ENCODE measurements around the gene COL5A3. TPM values are rescaled to one million over a fixed set of nuclear protein-coding genes. Genes with fewer than 3 reads are reported as not detected.

The COL5A3 gene
- total and polyA plus RNA-seq, 12 donors: 0.61 to 26.2 (median 6.8) TPM

DNA sequence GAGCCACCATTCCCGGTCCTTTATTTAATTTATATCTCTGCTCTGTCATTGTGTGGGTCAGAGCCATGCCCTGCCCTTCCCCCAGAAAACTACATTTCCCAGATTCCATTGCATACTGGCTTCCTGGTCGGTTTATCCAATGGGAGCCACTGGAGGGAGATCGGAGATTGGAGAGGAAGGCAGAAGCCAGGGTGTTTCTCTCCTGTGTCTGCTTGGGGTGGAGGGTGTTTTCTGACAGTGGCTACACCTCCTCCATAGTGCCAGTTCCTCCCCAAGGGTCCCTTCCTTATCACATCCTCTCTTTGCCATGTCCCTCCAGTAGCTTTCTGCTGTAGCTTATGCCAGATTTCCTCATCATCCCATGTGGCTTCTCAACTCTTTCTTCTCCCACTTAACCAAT lies 93.0 kb downstream of the COL5A3 start:
- DNase-seq: peak in 6 of 7 donors; percentile 25 to 59 (median 46)
- Histone ChIP-seq H3K9me3 (replicated peaks in 1 of 3) (no peaks in the 10 kb centered on the region), H3K4me1 (replicated peaks in 1 of 2) (peaks cover 5 to 13% of the 10 kb centered on the region in 2 donors), H3K4me3 (no peak overlapping the region), H3K27ac (no peak overlapping the region), H3K27me3 (no peaks in the 10 kb centered on the region), H3K36me3 (replicated peaks in 1 of 2) (no peaks in the 10 kb centered on the region)
- TF ChIP-seq, protein P1, sequence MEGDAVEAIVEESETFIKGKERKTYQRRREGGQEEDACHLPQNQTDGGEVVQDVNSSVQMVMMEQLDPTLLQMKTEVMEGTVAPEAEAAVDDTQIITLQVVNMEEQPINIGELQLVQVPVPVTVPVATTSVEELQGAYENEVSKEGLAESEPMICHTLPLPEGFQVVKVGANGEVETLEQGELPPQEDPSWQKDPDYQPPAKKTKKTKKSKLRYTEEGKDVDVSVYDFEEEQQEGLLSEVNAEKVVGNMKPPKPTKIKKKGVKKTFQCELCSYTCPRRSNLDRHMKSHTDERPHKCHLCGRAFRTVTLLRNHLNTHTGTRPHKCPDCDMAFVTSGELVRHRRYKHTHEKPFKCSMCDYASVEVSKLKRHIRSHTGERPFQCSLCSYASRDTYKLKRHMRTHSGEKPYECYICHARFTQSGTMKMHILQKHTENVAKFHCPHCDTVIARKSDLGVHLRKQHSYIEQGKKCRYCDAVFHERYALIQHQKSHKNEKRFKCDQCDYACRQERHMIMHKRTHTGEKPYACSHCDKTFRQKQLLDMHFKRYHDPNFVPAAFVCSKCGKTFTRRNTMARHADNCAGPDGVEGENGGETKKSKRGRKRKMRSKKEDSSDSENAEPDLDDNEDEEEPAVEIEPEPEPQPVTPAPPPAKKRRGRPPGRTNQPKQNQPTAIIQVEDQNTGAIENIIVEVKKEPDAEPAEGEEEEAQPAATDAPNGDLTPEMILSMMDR (IDR thresholded peaks at IDR 0.05): no peak
- TF ChIP-seq POLR2A (IDR thresholded peaks at IDR 0.05): no peak
- 5 to 18% (median 13%) methylated on average over 3 of the region's 3 CpGs for WGBS, 4 donors
- intact Hi-C loops (cut with DNase I): no loop called here

DNA sequence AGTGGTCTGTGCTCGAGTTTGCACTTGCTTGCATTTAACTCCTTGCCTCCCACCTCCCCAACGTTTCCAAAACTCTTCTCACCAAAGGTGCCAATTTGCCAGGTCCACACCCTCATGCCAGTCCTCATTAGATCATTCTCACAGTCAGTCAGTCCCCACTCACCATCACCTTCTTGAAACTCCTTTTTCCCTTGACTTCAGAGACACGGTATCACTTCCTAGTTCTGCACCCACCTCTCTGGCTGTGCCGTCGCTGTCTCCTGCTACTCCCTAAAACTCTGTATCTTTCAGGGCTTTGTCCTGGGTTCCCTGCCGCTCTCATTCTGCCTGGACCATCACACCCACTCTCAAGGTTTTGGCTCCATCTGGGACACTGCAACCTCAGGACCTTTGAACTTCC lies 93.6 kb downstream of the COL5A3 start:
- peaks cover 5 to 13% of the 10 kb centered on the region in 2 donors for H3K4me1 ChIP-seq (replicated peaks in 1 of 2)
- no peak for DNase-seq
- no peaks in the 10 kb centered on the region for H3K36me3 ChIP-seq (replicated peaks in 1 of 2)
- intact Hi-C loops (cut with DNase I): no loop called here
- 50 to 58% (median 54%) methylated on average over 6 of the region's 6 CpGs for WGBS, 4 donors
- no peak overlapping the region for H3K4me3 ChIP-seq
- TF ChIP-seq POLR2A (IDR thresholded peaks at IDR 0.05): no peak
- TF ChIP-seq, protein P1 (IDR thresholded peaks at IDR 0.05): no peak
- H3K9me3 ChIP-seq (replicated peaks in 1 of 3): no peaks in the 10 kb centered on the region
- H3K27ac ChIP-seq: no peak overlapping the region
- H3K27me3 ChIP-seq: no peaks in the 10 kb centered on the region

DNA sequence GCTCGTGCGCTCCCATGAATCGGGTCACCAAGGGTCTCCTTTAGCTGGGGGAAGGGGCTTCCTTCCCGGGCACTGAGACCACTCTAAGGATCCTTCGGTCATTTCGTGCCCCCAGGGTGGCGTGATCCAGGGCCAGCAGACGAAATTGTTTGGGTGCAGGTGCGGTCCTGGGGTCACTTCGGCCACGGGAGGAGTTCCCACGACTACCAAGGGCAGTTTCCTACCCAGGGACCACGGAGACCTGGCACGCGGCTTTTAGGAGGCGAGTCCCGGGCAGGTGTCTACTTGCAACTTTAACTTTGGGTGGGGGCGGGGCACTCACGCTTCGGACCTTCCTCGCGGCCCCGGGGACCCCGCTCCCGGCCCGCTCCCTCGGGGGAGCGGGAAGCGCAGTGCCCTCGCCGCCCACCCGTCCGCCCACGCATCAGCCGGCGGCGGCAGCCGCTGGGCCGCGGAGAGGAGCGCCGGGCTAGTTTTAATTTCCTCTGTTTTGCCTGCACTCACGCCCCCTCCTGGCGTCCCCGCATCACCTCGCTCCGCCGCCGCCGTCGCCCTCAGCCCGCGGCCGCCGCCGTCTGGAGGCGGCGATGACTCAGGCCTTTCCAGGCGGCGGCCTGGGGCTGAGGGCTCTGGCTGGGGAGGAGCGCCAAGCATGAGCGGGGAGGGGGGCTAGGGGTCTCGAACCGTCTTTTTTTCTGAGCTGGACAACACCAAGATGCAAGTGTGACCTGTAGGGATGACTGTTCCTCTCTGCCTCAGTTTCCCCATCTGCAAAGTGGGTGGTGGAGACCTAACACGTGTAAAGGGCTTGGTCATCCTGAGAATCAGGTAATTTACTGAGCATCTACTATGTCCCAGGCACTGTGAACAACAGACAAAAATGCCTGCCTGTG lies 95.7 kb downstream of the COL5A3 start:
- H3K27me3 ChIP-seq: no peaks in the 10 kb centered on the region
- no peaks in the 10 kb centered on the region for H3K9me3 ChIP-seq (replicated peaks in 1 of 3)
- TF ChIP-seq, protein P1 (IDR thresholded peaks at IDR 0.05): peak in 5 of 6 experiments; percentile 34 to 64 (median 57)
- peak in 1 of 2 donors; percentile 19 for TF ChIP-seq POLR2A (IDR thresholded peaks at IDR 0.05)
- H3K4me3 ChIP-seq: peak overlapping the region in 3 of 4 donors; percentile 33 to 76 (median 63)
- intact Hi-C loops (cut with DNase I): no loop called here
- peaks cover 5 to 13% of the 10 kb centered on the region in 2 donors for H3K4me1 ChIP-seq (replicated peaks in 1 of 2)
- H3K27ac ChIP-seq: peak overlapping the region in 2 of 5 donors; percentile 21 to 56
- no peaks in the 10 kb centered on the region for H3K36me3 ChIP-seq (replicated peaks in 1 of 2)
- DNase-seq: peak; percentile 78 to 87 (median 82)
- 0 to 2% (median 1%) methylated on average over 22 to 65 of the region's 65 CpGs for WGBS, 4 donors

DNA sequence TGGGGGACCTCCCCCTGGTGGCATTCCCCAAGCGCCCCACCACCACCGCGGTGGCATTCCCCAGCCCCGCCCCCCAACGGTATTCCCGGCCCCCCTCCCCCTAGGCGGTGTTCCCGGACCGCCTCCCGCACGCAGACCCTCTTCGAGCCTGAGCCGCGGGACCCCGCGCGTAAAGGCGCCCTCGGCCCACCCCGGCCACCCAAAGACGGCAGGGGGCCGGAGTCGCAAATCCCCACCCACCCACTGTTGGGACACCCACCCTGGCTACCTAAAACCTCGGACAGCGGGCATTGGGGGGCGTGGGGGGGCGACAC lies 96.3 kb downstream of the COL5A3 start:
- Histone ChIP-seq H3K27ac (peak overlapping the region in 2 of 5 donors; percentile 13 to 21), H3K4me3 (peak overlapping the region in 3 of 4 donors; percentile 33 to 76 (median 63)), H3K4me1 (replicated peaks in 1 of 2) (peaks cover 5 to 13% of the 10 kb centered on the region in 2 donors), H3K9me3 (replicated peaks in 1 of 3) (no peaks in the 10 kb centered on the region), H3K36me3 (replicated peaks in 1 of 2) (no peaks in the 10 kb centered on the region), H3K27me3 (no peaks in the 10 kb centered on the region)
- no peak for TF ChIP-seq POLR2A (IDR thresholded peaks at IDR 0.05)
- TF ChIP-seq, protein P1 (IDR thresholded peaks at IDR 0.05): no peak
- 0 to 2% (median 1%) methylated on average over 2 to 27 of the region's 27 CpGs; no CpG with 5 or more reads in 1 of the 4 donors for WGBS, 4 donors
- DNase-seq: no peak
- intact Hi-C loops (cut with DNase I): no loop called here
